T-helper 17 cell (primary cell): ENCODE results near the gene CRYBG3. TPM values are rescaled to one million over a fixed set of nuclear protein-coding genes. Genes with fewer than 3 reads are reported as not detected.

Source experiments
- ATAC-seq: fragments of 150-1000 bp; cut with Tn5 transposase; 2 replicates; pipeline ENCODE4 v1.10.0; 2021; ENCODE audit warnings: mild to moderate bottlenecking, moderate library complexity
- DNase-seq, 3 donors: peaks; one replicate each; pipeline versions ENCODE4 v3.0.0 to v3.0.0-alpha.2; 2020 to 2021
- H3K9me3 ChIP-seq: one replicate; pipeline ENCODE4 v1.7.0; 2013; ENCODE audit warnings: low read length, mild to moderate bottlenecking; ENCODE audit not compliant: control insufficient read depth, poor library complexity, severe bottlenecking
- H3K27ac Mint-ChIP-seq: one replicate; pipeline ENCODE4 v1.8.0; 2022; ENCODE audit warnings: mild to moderate bottlenecking, moderate library complexity, mixed read lengths
- H3K27me3 Mint-ChIP-seq: one replicate; pipeline ENCODE4 v1.8.0; 2022; ENCODE audit warnings: mixed read lengths
- H3K36me3 Mint-ChIP-seq: one replicate; pipeline ENCODE4 v1.8.0; 2022; ENCODE audit warnings: low read depth, mixed read lengths
- H3K4me1 Mint-ChIP-seq: one replicate; pipeline ENCODE4 v1.8.0; 2022; ENCODE audit warnings: mild to moderate bottlenecking, mixed read lengths
- H3K4me3 Mint-ChIP-seq: one replicate; pipeline ENCODE4 v1.8.0; 2022; ENCODE audit warnings: mild to moderate bottlenecking, moderate library complexity, mixed read lengths
- total RNA-seq, 4 donors: library from RNA in 2 of 4; stranded (reverse) in 2 of 4; gene quantifications; one replicate each; pipeline ENCODE4 v1.2.3 and lab custom pipeline; 2022 to 2026

The CRYBG3 gene
- total RNA-seq, 2 donors from 2014 or later, result 6.4 to 6.5 TPM

DNA sequence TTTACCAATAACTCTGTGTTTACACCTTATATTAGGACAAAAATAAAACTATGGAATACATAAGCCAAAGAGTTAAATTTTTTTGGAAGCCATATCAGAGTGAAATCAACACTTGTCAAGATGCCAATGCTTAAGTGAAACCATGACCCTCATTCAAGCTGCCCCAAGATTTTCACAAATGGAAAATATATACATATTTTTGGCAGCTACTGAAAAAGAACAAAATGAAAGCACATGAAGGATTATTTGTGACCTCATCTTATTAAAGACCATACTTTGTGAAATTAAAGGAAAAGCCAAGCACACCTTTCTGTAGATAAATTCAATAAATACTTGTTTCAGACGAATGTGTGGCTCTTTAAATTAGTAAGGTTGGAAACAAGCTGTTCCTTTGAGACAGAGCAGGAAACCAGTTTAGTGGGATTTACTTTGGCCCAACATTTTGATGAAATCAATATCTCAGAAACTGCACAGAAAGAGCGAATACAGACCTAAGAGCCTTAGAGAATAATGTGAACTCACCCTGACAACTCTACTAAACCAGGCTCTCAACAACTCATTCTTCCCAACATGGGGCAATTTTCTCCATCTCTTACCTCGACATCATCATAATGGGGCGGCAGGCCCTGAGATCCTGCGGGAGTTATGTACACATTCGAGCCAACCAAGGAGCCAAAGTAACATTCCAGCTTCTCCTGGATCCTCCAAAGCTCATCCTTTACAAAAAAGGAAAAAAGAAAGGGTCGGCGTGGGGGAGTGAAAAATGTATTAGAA is 139.4 kb downstream of the CRYBG3 start:
- H3K4me1 Mint-ChIP-seq, result peaks cover 20% of the 10 kb centered on the region

DNA sequence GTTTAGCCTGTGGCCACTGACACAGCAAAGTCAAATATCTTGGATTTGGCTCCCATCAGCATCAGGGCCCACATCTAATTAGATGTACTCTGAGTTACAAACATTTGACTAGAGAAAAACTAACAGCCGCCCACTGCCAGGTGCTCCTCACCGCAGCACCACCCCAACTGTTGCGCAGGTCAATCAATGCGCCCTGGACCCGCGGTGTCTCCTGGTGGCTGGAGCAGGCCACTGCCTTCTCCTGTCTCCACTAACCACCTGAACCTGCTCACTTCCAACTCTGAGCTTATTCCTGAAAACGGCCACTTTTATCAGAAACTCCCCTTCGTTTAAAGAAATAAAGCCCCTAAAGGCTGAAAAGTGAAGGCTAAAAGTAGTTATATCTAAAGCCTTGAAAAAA is 146.2 kb downstream of the CRYBG3 start:
- no peak for ATAC-seq
- Mint-ChIP-seq H3K4me1 (peaks cover 58% of the 10 kb centered on the region), H3K4me3 (no peak overlapping the region), H3K27me3 (no peaks in the 10 kb centered on the region), H3K27ac (peak overlapping the region; percentile 84), H3K36me3 (peaks cover 5% of the 10 kb centered on the region)
- no peak for DNase-seq
- no peaks in the 10 kb centered on the region for H3K9me3 ChIP-seq

More for the DNA sequence above, 139.4 kb downstream of the CRYBG3 start:
- H3K4me3 Mint-ChIP-seq, result no peak overlapping the region
- H3K9me3 ChIP-seq, result no peaks in the 10 kb centered on the region
- peaks cover 10% of the 10 kb centered on the region for H3K36me3 Mint-ChIP-seq
- ATAC-seq (no peak), DNase-seq (no peak)
- no peak overlapping the region for H3K27ac Mint-ChIP-seq
- H3K27me3 Mint-ChIP-seq, result no peaks in the 10 kb centered on the region

DNA sequence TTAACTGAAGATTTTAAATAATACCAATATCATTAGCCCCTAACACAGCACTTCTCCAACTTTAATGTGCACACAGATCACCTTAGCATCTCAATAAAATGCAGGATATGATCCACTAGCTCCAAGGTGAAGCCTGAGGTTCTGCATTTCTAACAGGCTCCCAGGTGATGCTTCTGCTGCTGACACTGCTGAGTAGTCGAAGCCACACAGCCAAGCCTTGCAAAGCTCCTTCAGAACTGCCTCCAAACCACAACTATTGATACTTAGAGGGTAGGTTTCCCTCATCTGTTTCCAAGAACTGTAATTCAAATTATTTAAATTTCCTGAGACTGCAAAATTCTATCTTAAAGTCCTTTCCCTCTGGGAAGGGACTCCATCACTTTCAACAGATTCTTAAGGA is 146.6 kb downstream of the CRYBG3 start:
- Mint-ChIP-seq H3K4me1 (peaks cover 58% of the 10 kb centered on the region), H3K27ac (peak overlapping the region; percentile 84), H3K36me3 (peaks cover 5% of the 10 kb centered on the region), H3K27me3 (no peaks in the 10 kb centered on the region), H3K4me3 (no peak overlapping the region)
- H3K9me3 ChIP-seq, result no peaks in the 10 kb centered on the region
- DNase-seq (no peak), ATAC-seq (no peak)

DNA sequence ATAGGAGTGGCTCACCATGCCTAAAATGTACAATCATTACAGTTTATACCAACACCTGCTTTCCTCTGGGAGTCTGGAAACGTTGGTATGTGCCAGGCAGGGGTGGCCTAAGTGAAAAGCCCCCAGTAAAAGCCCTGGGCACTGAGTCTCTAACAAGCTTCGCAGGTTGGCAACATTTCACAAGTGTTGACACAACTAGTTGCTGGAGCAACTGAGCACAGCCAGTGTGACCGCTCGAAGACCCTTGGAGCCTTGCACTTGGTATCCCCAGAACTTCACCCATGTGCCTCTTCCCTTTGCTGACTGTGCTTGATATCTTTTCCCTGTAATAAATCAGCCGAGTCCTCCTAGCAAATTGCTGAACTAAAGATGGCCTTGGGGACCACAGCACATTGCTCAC is 147.7 kb downstream of the CRYBG3 start:
- no peak overlapping the region for H3K4me3 Mint-ChIP-seq
- no peaks in the 10 kb centered on the region for H3K9me3 ChIP-seq
- DNase-seq, result no peak
- H3K27me3 Mint-ChIP-seq, result no peaks in the 10 kb centered on the region
- no peak for ATAC-seq
- peaks cover 52% of the 10 kb centered on the region for H3K4me1 Mint-ChIP-seq
- H3K36me3 Mint-ChIP-seq, result peaks cover 2% of the 10 kb centered on the region
- peak overlapping the region; percentile 84 for H3K27ac Mint-ChIP-seq

DNA sequence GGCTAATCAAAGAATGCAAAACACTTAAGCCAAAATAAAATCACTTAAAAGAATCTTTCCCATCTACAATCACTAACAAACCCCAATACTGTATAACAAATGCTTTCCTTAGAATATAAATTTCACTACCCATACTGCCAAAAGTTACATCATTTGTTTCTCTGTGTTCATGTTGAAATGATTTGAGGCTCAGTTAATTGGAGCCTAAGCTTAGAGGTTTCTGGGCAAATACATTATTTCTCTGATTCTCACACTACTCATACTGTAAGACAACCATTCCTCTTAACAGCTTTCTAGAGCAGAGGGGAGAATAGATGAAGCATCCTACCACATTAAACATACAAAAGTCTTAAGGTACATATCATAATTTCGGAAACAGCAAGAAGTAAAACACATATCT is 148.3 kb downstream of the CRYBG3 start:
- Mint-ChIP-seq H3K27me3 (no peaks in the 10 kb centered on the region), H3K4me3 (peak overlapping the region; percentile 93), H3K36me3 (peaks cover 2% of the 10 kb centered on the region), H3K27ac (peak overlapping the region; percentile 84), H3K4me1 (peaks cover 53% of the 10 kb centered on the region)
- H3K9me3 ChIP-seq, result no peaks in the 10 kb centered on the region
- ATAC-seq (no peak), DNase-seq (no peak)

DNA sequence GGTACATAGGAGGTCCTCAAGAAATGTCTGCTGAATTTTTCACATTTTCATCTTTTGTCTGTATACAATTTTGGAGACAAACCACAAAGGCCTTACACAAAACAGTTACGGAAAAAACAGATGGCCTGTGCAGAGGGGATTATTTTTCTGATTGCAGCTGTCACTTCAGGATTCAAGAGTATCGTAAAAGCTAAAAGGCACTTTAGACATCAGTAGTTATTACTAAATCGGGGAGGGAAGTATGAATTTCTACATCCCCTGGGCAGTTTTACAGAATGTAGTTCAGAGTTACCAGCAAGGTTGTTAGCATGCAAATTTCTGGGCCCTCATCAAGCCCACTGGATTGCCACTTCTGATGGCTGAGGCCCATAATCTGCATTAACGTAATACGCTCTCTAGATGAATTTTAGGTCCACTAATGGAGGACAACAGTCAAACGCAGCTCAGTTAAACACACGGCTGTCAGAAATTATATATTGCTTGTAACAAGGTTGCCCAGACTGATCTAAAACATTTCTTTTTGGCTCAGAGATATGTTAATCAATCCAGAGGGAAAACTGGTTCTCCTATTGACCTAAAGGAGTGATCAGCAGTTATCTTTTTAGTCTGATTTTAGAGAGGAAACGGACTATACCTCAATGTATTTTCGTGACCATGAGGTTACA is 149.3 kb downstream of the CRYBG3 start:
- DNase-seq, result no peak
- Mint-ChIP-seq H3K4me1 (peaks cover 50% of the 10 kb centered on the region), H3K27ac (peak overlapping the region; percentile 84), H3K27me3 (no peaks in the 10 kb centered on the region), H3K4me3 (peak overlapping the region; percentile 93), H3K36me3 (peaks cover 2% of the 10 kb centered on the region)
- no peaks in the 10 kb centered on the region for H3K9me3 ChIP-seq
- no peak for ATAC-seq

DNA sequence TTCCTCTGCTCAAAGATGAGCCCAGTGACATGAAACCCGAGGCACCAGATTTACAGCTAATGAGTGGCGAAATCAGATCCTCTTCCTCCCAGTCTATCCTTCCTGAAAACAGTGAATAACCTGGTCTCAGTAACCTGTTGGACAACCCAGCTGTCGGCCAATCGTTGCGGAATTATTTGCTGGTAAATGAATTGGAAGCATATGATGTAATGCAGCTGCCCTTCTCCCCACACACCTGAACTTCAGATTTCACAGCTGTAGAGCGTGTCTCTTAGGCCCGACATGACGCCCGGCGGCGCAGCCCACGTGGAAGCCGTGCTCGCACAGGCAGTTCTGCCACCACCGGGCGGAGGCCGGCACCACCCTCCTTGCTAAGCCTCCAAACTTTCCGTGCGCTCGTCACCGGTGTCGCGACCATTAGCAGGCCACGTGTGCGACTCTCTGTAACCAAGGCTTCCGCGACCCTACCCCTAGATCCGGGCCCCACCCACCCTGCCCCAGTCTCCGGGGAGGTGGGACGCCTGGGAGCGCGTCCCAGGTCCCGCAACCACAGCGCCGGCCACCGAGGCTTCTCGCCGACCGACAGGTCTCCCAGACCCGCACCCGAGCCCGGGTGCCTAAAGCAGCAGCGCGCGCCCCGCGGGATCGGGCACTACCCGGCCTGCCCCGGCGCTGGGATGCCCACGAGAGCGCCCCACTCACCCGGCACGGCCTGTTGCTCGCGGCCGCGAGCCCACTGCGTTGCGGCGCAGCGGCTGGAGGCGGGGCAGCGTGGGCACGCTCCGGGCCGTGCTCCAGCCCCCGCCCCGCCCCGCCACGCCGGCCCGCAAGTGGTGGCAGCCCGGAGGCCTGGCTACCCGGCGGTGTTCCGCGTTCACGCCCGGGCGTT is 150.1 kb downstream of the CRYBG3 start, which contains the start of gene RIOX2:
RIOX2 (minus strand) TSS at position 753 of the 889 bp plus-strand sequence. CDS start 4,838 bp downstream, outside the sequence.
- H3K9me3 ChIP-seq, result no peaks in the 10 kb centered on the region
- H3K4me3 Mint-ChIP-seq, result peak within 1 kb of the TSS; percentile 93
- H3K27me3 Mint-ChIP-seq, result no peaks in the 10 kb centered on the region
- peaks cover 50% of the 10 kb centered on the region for H3K4me1 Mint-ChIP-seq
- H3K36me3 Mint-ChIP-seq, result peaks cover 2% of the 10 kb centered on the region
- DNase-seq (peak; percentile 58 to 66 (median 58)), ATAC-seq (peak; percentile 96)
- peak within 1 kb of the TSS; percentile 84 for H3K27ac Mint-ChIP-seq

DNA sequence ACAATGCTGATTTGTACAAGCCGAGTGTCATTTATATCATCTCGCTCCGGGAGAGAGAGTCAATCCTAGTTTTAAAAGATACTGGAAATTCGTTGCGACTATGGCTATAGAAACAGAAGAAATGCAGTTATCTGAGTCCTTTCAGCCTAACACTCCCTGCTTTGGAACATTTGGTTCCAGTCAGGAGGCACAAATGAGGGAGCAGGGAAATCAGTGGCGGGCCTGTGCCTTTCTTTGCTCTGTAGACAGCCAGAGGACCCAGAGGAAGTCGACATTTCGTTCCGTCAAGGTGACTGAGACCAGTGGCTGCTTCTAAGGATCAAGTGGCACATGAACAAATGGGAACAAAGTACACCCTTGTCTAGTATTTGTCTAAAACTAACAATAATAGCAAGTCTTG is 151.2 kb downstream of the CRYBG3 start:
- ATAC-seq, result no peak
- H3K4me1 Mint-ChIP-seq, result peaks cover 42% of the 10 kb centered on the region
- no peaks in the 10 kb centered on the region for H3K9me3 ChIP-seq
- peak overlapping the region; percentile 67 for H3K27ac Mint-ChIP-seq
- no peaks in the 10 kb centered on the region for H3K36me3 Mint-ChIP-seq
- no peak for DNase-seq
- peak overlapping the region; percentile 73 for H3K4me3 Mint-ChIP-seq
- no peaks in the 10 kb centered on the region for H3K27me3 Mint-ChIP-seq

DNA sequence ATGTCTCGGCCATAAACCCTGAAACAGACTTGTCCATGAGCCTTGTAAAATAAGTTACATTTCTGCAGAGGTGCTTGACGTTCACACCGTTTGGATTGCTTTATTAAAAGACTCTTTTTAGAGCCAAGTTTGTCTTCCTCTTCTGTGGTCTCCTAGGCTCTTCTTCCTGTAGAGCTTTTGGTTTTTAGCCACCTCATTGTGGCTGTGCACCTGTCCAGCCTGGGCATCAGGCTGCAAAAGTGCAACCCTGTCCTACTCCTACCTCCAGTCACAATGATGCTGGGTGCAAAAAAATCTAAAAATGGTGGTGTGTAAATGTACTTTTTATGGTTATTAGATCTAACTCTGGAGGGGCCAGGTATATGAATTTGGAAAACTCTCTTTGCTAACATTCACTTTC is 153.2 kb downstream of the CRYBG3 start:
- no peak for ATAC-seq
- Mint-ChIP-seq H3K4me1 (peaks cover 28% of the 10 kb centered on the region), H3K4me3 (no peak overlapping the region), H3K27ac (no peak overlapping the region), H3K36me3 (no peaks in the 10 kb centered on the region), H3K27me3 (no peaks in the 10 kb centered on the region)
- no peaks in the 10 kb centered on the region for H3K9me3 ChIP-seq
- DNase-seq, result no peak

DNA sequence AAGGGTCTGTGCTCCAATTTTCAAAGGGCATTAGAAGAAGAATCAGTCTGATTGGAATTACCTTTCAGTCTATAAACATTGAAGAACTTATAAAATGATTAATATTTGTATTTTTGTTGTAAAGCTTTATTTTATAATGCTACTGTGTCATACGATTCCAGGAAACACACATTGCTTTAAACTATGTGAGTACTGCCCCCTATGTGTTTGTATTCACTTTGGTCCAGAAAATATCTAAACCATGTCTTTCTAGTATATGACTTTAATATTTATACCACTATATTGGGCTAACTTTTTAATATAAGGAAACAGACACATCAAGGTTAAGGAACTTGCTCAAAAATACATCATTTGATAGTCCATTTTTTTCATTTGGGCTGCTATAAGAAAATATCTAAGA is 153.7 kb downstream of the CRYBG3 start:
- ATAC-seq, result no peak
- Mint-ChIP-seq H3K27ac (no peak overlapping the region), H3K4me1 (peaks cover 23% of the 10 kb centered on the region), H3K27me3 (no peaks in the 10 kb centered on the region), H3K36me3 (no peaks in the 10 kb centered on the region), H3K4me3 (no peak overlapping the region)
- no peak for DNase-seq
- no peaks in the 10 kb centered on the region for H3K9me3 ChIP-seq

DNA sequence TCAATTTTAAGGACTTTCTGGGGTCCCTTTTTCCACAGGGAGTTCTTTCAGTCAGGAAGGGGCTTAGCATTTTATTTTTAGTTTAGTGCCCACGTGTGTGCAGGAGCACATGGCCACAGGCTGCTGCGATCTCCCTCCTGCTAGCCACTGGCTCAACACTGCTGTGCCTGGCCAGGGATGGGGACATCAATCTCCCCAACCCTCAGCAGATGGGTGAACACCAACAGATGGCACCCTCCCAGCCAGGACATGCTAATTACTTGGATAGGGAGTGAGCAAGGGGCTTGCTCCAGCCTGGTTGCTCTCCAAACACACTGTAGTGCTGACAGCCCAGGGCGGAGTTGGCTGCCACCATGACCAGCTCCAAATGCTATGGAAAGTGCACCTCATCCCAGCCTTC is 157.8 kb downstream of the CRYBG3 start:
- H3K9me3 ChIP-seq, result no peaks in the 10 kb centered on the region
- H3K27me3 Mint-ChIP-seq, result peaks cover 7% of the 10 kb centered on the region
- no peak for DNase-seq
- H3K27ac Mint-ChIP-seq, result no peak overlapping the region
- H3K4me3 Mint-ChIP-seq, result no peak overlapping the region
- H3K4me1 Mint-ChIP-seq, result peaks cover 10% of the 10 kb centered on the region
- no peaks in the 10 kb centered on the region for H3K36me3 Mint-ChIP-seq
- no peak for ATAC-seq

DNA sequence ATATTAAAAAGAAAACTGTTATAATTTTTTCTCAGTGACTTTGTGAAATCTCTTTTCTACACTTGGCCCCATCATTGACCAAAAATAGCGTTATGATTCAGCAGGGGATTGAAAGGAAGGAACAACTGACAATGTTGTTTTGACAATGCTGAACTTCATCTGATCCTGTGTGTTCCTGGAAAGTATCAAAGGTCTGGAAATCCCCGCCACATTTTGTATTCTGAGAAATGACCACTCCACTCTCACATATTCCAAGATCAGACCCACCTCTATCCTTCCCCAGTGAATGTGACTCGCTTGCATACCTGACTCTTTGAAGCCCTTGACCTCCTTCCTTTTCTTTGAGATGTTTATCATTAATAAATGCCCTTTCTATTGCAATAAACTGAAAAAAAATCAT is 160.1 kb downstream of the CRYBG3 start:
- no peak for DNase-seq

DNA sequence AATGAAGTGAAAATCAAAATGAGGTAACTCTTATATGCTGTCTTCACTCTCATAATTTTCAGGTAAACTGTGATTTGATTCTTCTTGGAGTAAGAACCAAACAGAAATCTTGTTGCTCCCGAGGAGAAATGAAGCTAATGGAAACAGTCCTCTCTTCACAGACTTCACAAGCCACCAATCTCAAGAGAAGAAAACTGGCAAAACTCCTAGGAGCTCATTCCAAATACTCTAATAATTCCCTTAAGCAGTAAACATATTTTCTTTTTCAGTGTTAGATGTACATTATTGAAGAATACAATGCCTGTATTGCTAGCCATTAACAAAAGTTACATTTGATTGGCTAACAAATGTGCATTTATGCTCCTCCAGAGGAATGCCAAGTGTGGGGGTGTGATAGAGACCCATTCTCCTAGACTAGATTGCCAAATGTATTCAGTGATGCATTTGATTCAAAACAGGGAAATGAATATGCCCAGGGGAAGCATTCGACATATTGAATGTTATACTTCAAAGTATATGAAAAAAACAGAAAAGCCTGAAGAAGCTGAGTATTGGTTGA is 162.2 kb downstream of the CRYBG3 start:
- Mint-ChIP-seq H3K4me3 (no peak overlapping the region), H3K4me1 (peaks cover 5% of the 10 kb centered on the region), H3K27ac (no peak overlapping the region), H3K27me3 (peaks cover 7% of the 10 kb centered on the region), H3K36me3 (no peaks in the 10 kb centered on the region)
- no peaks in the 10 kb centered on the region for H3K9me3 ChIP-seq
- DNase-seq, result no peak
- no peak for ATAC-seq

More for the DNA sequence above, 160.1 kb downstream of the CRYBG3 start:
- Mint-ChIP-seq H3K27ac (peak overlapping the region; percentile 41), H3K27me3 (peaks cover 7% of the 10 kb centered on the region), H3K4me3 (no peak overlapping the region), H3K4me1 (peaks cover 5% of the 10 kb centered on the region), H3K36me3 (no peaks in the 10 kb centered on the region)
- no peak for ATAC-seq
- no peaks in the 10 kb centered on the region for H3K9me3 ChIP-seq
